ENCODE results near the gene DMTF1. TPM values are rescaled to one million over a fixed set of nuclear protein-coding genes. Genes with fewer than 3 reads are reported as not detected.

Gene DMTF1
- total RNA-seq, 1 experiment from 2014 or later, result 56.3 TPM

- TF ChIP-seq CTCF (IDR thresholded peaks at IDR 0.05 in 2 of 3, conservative IDR thresholded peaks at IDR 0.05 in 1 of 3; ENCODE audit: borderline replicate concordance in 1 of 3, insufficient read depth in 1 of 3, low read depth in 2 of 3, low read length in 2 of 3) (no peak), EZH2phosphoT487 (IDR thresholded peaks at IDR 0.05; ENCODE audit: borderline replicate concordance) (no peak), SRF (IDR thresholded peaks at IDR 0.05; ENCODE audit: low read depth) (no peak), POLR2A (IDR thresholded peaks at IDR 0.05; ENCODE audit: borderline replicate concordance, extremely low read depth, insufficient read depth, insufficient read length) (no peak), EGR1 (IDR thresholded peaks at IDR 0.05; ENCODE audit: low read depth) (no peak), CEBPB (IDR thresholded peaks at IDR 0.05; ENCODE audit: low read depth) (no peak), ZFX (IDR thresholded peaks at IDR 0.05) (no peak), ZNF274 (IDR thresholded peaks at IDR 0.05; ENCODE audit: low read depth, low read length) (no peak), ATF3 (IDR thresholded peaks at IDR 0.05) (no peak), ELF1 (IDR thresholded peaks at IDR 0.05; ENCODE audit: borderline replicate concordance, low read depth) (no peak), EZH2 (IDR thresholded peaks at IDR 0.05) (no peak)
Observed at GRCh38 chr7:87226495-87226894, 74.2 kb downstream of the DMTF1 start (continued).

GRCh38 chr7:87231258-87231657 lies 79.0 kb downstream of the DMTF1 start:
- CTCF ChIA-PET, result interaction anchor here (0.7 kb wide), 1 partner anchor 11 kb away, joined by 4 read pairs; the partner anchor contains the start of gene TMEM243
- Histone ChIP-seq H3K27me3 (ENCODE audit: insufficient read depth, low read length) (no peaks in the 10 kb centered on the region), H3K9ac (ENCODE audit: low read length) (no peak overlapping the region), H2AFZ (ENCODE audit: low read depth, low read length, poor library complexity, severe bottlenecking) (no peak overlapping the region), H3K36me3 (ENCODE audit: control insufficient read depth in 1 of 2, insufficient read depth in 2 of 2, low read length in 2 of 2) (no peaks in the 10 kb centered on the region), H3K4me3 (replicated peaks in 1 of 2; ENCODE audit: low read depth in 1 of 2, low read length in 2 of 2) (no peak overlapping the region), H4K20me1 (ENCODE audit: insufficient read depth) (no peaks in the 10 kb centered on the region), H3K9me2 (ENCODE audit: insufficient read depth) (no peaks in the 10 kb centered on the region), H3K27ac (ENCODE audit: low read depth, low read length) (no peak overlapping the region), H3K9me3 (ENCODE audit: control insufficient read depth in 1 of 2, insufficient read depth in 1 of 2, low read depth in 1 of 2, low read length in 2 of 2) (no peaks in the 10 kb centered on the region), H3K4me2 (ENCODE audit: low read length) (no peak overlapping the region), H3K4me1 (ENCODE audit: control insufficient read depth in 1 of 2, insufficient read depth in 2 of 2, low read length in 2 of 2) (no peaks in the 10 kb centered on the region), H3K79me2 (ENCODE audit: insufficient read depth, low read length) (no peaks in the 10 kb centered on the region)
- RAD21 ChIA-PET (ENCODE audit: low non-redundant PET in 1 of 2, low total read pairs in 2 of 2, uncharacterized antibody in 2 of 2, unreplicated experiment in 2 of 2), result no interaction called here
- TF ChIP-seq EGR1 (IDR thresholded peaks at IDR 0.05; ENCODE audit: low read depth), result no peak
- no peak for TF ChIP-seq SRF (IDR thresholded peaks at IDR 0.05; ENCODE audit: low read depth)
- no peak for TF ChIP-seq RAD21 (IDR thresholded peaks at IDR 0.05; ENCODE audit: low read depth)
- no peak for TF ChIP-seq ZBTB33 (IDR thresholded peaks at IDR 0.05; ENCODE audit: extremely low read depth, insufficient replicate concordance, low read length)
- no peak for TF ChIP-seq ZFX (IDR thresholded peaks at IDR 0.05)
- BruUV-seq (replicated peaks), result no TSS peak
- POLR2A ChIA-PET, result no interaction called here
- no peak for ATAC-seq
- intact Hi-C loops (cut with micrococcal nuclease), result loop anchor here (10.0 kb wide), 1 partner anchor 196 kb away; no protein-coding TSS in a partner anchor
- DNase-seq (ENCODE audit: low read depth, low spot score), result no peak
